ENCODE results near the gene CABP1.
A peak's percentile ranks its signal among the peaks of the same experiment; 100 is the strongest.
"Not testable (repeated sequence)": the region's sequence is repeated elsewhere in the genome, so short reads cannot be mapped to it uniquely, and the experiment has no call there.

The CABP1 gene

DNA sequence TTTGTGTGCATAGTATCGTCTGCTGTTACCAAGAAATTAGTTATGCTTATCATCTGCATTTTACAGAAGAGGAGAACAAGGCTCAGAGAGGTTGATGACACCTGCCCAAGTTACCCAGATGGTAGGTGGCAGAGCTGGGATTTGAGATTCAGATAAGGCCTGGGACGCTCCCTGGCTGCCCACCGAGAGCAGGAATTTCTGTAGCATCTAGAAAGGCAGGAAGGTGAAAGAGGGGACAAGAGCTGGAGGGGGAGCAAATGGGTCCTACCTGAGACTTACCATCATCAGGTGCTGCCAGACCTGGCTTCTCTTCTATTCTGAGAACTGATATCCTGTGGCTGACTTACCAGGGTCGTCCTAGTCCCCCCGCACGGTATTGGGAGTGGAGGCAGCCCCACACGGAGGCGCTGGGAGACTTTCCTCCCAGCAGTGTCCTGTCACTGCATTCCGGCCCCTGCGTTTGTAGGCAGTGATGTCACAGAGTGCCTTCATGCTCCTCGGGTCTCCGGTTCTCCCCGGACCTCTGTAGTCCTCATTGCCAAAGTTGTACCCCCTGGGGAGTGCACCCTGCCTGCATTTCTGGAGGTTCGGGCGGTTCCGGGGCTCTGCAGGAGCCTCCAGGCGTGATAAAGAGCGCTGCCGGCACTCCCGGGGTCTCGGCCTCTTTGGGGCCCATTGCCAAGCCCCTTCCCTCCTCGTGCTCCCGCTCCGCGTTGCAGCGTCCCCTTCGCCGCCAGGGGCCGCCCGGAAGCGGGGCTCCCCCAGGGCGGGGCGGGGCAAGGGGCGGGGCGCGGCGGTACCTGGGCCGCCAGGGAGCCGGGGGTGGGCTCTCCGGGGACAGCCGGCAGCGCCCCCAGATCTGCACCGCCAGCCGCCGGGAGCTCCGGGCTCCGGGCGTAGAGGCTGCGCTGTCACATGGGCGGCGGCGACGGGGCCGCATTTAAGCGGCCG is at the start of gene CABP1:
Gene CABP1 (plus strand): TSS at position 856 of the 951 bp plus-strand sequence. CDS start 60 bp downstream, at position 916.
- peak in 2 of 3 donors; percentile 45 to 63 for DNase-seq (ENCODE audit: low read depth in 3 of 3, low spot score in 1 of 3)

- no peak for DNase-seq (ENCODE audit: low read depth in 3 of 3, low spot score in 1 of 3)
These were observed 49.6 kb upstream of the CABP1 start for GRCh38 chr12:120590741-120591407.

DNA sequence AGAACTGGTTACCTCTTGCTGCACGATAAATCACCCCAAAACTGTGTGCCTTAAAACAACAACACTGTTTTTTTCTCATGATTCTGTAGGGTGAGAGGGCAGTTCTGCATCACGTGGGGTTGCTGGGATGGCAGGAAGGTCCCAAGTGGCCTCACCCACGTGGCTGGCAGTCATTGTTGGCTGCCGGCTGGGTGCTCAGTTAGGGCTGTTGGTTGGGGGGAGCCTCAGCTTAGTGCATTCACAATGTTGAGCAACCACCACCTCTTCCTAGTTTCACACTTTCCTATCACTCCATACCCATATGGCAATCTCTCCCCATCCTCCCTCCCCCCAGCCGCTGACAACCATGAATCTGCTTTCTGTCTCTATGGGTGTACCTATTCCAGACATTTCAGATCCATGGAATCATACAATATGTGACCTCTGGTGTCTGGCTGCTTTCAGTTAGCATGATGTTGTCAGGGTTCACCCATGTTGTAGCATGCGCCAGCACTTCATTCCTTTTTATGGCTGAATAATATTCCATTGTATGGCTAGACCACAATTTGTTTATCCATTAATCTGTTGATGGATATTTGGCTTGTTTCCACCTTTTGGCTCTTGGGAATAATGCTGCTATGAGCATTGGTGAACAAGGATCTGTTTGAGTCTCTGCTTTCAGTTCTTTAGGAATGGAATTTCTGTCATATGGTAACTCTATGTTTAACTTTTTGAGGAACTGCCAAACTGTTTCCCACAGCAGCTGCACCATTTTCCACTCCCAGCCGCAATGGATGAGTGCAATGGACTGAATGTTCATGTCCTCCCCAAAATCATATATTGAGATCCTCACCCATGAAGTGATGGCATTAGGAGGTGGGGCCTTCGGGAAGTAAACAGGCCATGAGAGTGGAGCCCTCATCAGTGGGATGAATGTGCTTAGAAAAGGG is 48.0 kb upstream of the CABP1 start:
- DNase-seq (ENCODE audit: low read depth in 3 of 3, low spot score in 1 of 3): no peak

DNA sequence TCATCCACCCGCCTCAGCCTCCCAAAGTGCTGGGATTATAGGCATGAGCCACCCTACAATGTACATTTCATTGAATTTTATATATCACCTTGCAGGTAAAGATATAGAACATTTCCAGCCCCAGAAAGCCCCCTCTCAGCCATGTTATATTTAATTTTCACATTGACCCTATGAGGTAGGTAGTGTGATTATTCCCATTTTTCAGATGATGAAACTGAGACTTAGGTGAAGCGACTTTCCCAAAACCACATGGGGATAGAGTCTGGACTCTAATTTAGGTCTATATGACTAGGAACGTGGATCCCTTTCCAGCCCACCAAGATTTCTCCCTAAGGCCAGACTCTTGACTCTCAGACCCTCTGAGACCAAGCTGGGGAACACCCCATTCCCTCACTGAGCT is 43.5 kb upstream of the CABP1 start:
- no peak for DNase-seq (ENCODE audit: low read depth in 3 of 3, low spot score in 1 of 3)

DNA sequence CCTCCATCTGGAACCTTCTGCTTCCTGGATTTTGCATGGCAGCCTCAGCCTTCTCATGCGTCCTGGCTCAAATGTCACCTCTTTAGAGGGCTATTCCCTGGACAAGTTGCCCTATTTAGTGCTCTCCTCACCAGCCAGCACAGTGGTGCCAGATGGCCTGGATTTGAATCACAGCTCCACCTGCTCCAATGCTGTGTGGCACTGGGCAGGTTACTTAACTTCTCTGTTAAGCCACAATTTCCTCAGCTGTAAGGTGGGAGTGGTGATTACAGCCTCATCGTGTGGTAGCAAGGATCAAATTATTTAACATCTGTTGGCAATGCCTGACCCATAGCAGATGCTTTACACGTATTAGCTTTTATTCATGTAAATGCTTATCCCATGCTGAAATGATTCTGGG is 42.6 kb upstream of the CABP1 start:
- no peak for DNase-seq (ENCODE audit: low read depth in 3 of 3, low spot score in 1 of 3)

DNA sequence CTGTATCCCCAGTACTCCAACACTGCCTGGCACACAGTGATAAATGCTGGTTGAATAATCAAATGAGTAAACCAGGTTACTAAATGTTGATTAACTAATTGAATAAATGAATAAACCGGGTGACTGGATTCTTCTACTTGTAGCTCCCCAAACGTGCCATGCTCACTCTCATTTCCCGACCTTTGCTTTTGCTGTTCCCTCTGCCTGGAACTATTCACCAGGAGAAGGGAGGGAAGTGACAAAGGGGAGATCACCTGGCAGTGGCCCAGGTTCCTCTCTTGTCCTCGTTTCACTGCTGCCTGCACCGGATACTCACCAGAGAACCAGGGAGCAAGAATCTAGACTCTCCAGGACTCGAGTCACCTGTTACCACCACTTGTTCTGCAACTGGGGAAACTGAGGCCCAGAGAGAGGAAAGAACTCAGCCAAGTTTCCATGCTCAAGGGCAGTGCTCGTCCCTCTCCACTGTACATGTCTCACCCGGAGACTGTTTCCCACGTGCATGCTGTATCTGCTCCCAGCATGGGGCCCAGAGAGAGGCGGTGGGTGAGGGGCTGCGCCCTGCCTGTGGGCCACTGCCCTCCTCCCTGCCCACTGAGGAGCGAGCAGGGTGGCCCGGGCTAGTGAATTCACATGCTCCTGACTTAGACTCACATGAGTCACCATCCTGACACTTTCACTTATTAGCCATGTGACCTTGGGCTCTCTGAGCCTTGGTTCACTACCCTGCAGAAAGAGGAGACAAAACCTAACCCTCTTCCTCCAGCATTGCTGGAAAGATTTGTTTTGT is 41.6 kb upstream of the CABP1 start:
- no peak for DNase-seq (ENCODE audit: low read depth in 3 of 3, low spot score in 1 of 3)

DNA sequence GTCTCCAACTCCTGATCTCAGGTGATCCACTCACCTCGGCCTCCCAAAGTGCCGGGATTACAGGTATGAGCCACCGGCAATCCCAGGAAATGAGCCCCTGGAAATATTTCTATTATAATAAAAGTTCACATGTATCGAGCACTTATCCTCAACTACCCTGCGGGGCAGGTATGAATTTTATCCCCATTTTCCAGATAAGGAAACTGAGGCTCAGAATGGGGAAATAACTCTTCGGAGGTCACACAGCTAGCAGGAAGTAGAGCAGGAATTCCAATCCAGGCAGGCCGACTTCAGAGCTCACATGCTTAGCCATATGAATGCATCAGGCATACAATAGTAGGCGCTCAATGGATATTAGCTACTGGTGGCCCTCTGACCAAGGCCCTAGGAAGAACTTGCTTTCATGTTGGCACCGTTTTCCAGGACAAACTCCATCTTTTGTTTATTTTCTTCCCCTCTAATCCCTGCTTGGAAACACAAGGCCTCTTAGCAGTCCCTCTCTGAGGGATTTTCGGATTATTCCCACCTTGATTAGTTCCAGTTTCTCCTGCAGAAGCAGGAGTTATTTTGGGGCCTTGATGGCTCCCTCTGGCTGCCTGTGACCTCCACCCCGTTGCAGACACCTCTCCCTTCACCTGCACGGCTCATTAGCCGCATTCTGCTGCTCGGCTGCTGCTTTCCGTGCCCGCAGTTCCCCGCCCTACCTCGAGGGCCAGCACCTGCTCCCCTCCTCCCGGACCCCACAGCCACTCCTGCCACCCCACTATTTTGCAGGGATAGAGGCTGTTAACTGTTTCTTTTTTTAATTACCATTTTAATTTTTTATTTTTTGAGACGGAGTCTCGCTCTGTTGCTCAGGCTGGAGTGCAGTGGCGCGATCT is 40.5 kb upstream of the CABP1 start:
- DNase-seq (ENCODE audit: low read depth in 3 of 3, low spot score in 1 of 3): no peak

- DNase-seq (ENCODE audit: low read depth in 3 of 3, low spot score in 1 of 3): not testable (repeated sequence)
These were observed 38.0 kb upstream of the CABP1 start for GRCh38 chr12:120602416-120602815.

DNA sequence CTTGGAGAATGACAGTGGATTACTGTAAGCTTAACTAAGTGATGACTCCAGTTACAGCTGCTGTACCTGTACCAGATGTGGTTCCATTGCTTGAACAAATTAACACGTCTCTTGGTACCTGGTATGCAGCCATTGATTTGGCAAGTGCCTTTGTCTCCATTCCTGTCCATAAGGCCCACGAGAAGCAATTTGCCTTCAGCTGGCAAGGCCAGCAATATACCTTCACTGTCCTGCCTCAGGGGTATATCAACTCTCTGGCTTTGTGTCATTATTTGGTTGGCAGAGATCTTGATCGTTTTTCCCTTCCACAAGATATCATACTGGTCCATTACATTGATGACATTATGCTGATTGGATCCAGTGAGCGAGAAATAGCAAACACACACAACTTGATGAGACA is 29.9 kb upstream of the CABP1 start:
- no peak for DNase-seq (ENCODE audit: low read depth in 3 of 3, low spot score in 1 of 3)

GRCh38 chr12:120611534-120611933 is 28.9 kb upstream of the CABP1 start:
- not testable (repeated sequence) for DNase-seq (ENCODE audit: low read depth in 3 of 3, low spot score in 1 of 3)

- no peak for DNase-seq (ENCODE audit: low read depth in 3 of 3, low spot score in 1 of 3)
These were observed 25.6 kb upstream of the CABP1 start for GRCh38 chr12:120614848-120615247.

DNA sequence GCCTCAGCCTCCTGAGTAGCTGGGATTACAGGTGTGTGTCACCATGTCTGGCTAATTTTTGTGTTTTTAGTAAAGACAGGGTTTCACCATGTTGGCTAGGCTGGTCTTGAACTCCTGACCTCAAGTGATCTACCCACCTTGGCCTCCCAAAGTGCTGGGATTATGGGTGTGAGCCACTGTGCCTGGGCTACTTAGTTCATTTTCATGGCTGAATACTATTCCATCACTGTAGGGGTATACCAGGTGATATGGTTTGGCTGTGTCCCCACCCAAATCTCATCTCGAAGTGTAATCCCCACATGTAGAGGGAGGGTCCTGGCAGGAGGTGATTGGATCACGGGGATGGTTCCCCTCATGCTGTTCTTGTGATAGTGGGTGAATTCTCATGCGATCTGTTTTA is 23.2 kb upstream of the CABP1 start:
- not testable (repeated sequence) for DNase-seq (ENCODE audit: low read depth in 3 of 3, low spot score in 1 of 3)

GRCh38 chr12:120617767-120618166 is 22.7 kb upstream of the CABP1 start:
- DNase-seq (ENCODE audit: low read depth in 3 of 3, low spot score in 1 of 3): not testable (repeated sequence)

- DNase-seq (ENCODE audit: low read depth in 3 of 3, low spot score in 1 of 3): no peak
These were observed 21.3 kb upstream of the CABP1 start for GRCh38 chr12:120618954-120619615.

DNA sequence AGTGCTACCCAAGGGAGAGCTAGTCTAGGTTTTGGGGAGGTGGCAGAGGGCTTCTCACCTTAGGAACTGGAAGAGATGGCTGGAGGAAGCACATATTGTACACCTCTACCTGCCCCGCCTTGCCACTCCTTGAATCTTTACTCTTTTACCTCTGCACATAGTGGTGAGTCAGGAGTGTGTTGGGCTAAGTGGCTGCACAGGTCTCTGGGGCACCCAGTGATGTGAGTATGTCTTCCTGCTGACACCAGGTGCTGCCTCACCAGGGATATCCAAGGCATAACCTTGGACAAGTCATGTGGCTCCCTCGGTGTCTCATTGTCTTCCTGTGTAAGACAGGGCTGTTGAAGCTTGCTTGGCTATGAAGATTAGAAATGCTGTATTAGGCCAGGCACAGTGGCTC is 19.8 kb upstream of the CABP1 start:
- no peak for DNase-seq (ENCODE audit: low read depth in 3 of 3, low spot score in 1 of 3)

- no peak for DNase-seq (ENCODE audit: low read depth in 3 of 3, low spot score in 1 of 3)
These were observed 14.6 kb upstream of the CABP1 start for GRCh38 chr12:120625557-120626419.

DNA sequence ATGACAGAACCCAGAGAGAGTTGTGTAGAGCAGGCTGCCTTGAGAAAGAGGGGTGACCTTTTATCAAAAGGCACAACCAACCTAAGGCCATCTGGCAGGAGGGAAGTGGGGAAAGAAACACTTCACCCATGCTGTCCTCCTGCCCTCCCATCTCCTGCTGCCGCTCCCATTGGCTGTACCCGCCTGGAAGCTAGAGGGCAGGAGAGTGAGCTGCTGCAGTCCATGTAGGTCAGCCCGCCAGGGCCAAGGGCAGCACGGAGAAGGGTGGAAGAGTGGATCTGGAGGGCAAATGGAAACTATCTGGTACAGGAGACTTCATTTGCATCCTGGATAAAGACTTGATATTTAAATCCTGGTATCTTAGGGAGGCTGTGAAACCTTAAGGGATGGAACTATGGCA is 11.5 kb upstream of the CABP1 start:
- no peak for DNase-seq (ENCODE audit: low read depth in 3 of 3, low spot score in 1 of 3)
